HEK293 (cell line): ENCODE data around the gene MRPS18B.

Experiments
- RBAK ChIP-seq: fragments of 450-650 bp; formaldehyde crosslinking; IDR thresholded peaks from 2 replicates; pipeline ENCODE4 v1.5.1; 2016; ENCODE audit warnings: missing biosample characterization, missing genetic modification characterization
- TCF7L2 ChIP-seq: IDR thresholded peaks from 2 replicates; pipeline ENCODE4 v1.6.1; 2011; ENCODE audit warnings: low read depth, mild to moderate bottlenecking, inconsistent platforms, low read length, moderate library complexity, borderline replicate concordance
- ZBTB7A ChIP-seq: fragments of 450-650 bp; formaldehyde crosslinking; IDR thresholded peaks from 2 replicates; pipeline ENCODE4 v1.5.1; 2016; ENCODE audit warnings: low read depth, missing biosample characterization, missing genetic modification characterization
- ZNF24 ChIP-seq: fragments of 450-650 bp; formaldehyde crosslinking; IDR thresholded peaks from 2 replicates; pipeline ENCODE4 v1.5.1; 2016; ENCODE audit warnings: missing biosample characterization, missing genetic modification characterization
- ZNF549 ChIP-seq: fragments of 450-650 bp; IDR thresholded peaks from 2 replicates; pipeline ENCODE4 v1.5.1; 2018; ENCODE audit warnings: missing biosample characterization, missing genetic modification characterization, mild to moderate bottlenecking, inconsistent platforms, moderate library complexity
- ZNF629 ChIP-seq: fragments of 450-650 bp; formaldehyde crosslinking; IDR thresholded peaks from 2 replicates; pipeline ENCODE4 v1.5.1; 2017; ENCODE audit warnings: missing biosample characterization, missing genetic modification characterization
- ZNF677 ChIP-seq: fragments of 450-650 bp; IDR thresholded peaks from 2 replicates; pipeline ENCODE4 v1.5.0; 2018; ENCODE audit warnings: missing biosample characterization, mild to moderate bottlenecking, missing genetic modification characterization, moderate library complexity
- TF ChIP-seq, protein P1 (sequence below): fragments of 450-650 bp; formaldehyde crosslinking; IDR thresholded peaks from 2 replicates; pipeline ENCODE4 v1.5.1; 2016; ENCODE audit warnings: missing biosample characterization, missing genetic modification characterization
- TF ChIP-seq, protein P2 (sequence below): fragments of 450-650 bp; formaldehyde crosslinking; IDR thresholded peaks from 2 replicates; pipeline ENCODE4 v1.5.1; 2016; ENCODE audit warnings: missing biosample characterization, missing genetic modification characterization, low read depth
- TF ChIP-seq, protein P3 (sequence below): fragments of 450-650 bp; formaldehyde crosslinking; IDR thresholded peaks from 2 replicates; pipeline ENCODE4 v1.5.1; 2016; ENCODE audit warnings: missing biosample characterization, missing genetic modification characterization

DNA sequence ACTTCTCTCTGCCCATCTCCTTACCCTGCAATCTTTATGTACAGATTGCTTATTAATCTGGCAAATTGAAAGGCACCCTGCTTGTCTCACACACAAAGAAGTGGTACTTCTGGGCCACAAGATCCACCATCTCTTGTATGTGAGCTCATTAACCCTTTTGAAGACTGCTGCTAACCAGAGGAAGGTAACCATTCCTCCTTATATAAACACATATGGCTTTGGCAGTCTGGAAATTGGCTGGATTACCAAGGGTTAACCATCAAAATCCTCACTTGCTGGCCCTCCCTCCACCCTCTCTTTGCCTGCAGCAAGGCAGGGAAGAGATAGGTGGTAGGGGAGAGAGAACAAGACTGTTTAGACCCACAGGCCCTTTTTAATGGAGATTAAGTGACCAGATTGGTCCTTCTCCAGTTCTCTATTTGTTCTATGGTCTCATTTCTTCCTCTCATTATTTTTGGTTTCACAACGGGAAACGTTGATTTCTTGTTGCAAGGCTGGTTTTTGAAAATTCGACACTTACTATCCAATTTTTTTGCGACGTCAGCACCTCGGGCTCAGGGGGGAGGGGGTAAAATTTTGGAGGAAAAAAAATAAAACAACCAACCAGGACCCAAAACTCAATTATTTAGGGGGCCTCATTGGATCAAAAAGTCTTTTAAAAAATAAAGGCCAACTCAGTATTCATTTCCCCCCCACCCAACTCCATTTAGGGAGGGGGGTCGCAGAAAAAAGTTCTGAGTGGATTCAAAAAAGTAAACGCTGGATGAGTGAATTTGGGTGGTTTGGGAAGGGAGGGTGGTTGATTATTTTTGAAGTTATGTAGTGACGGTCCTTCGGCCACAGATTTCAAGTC lies 1.5 kb upstream of the MRPS18B start:
- TF ChIP-seq ZNF549 (tag by site-specific recombination) = no peak
- TF ChIP-seq, protein P1, sequence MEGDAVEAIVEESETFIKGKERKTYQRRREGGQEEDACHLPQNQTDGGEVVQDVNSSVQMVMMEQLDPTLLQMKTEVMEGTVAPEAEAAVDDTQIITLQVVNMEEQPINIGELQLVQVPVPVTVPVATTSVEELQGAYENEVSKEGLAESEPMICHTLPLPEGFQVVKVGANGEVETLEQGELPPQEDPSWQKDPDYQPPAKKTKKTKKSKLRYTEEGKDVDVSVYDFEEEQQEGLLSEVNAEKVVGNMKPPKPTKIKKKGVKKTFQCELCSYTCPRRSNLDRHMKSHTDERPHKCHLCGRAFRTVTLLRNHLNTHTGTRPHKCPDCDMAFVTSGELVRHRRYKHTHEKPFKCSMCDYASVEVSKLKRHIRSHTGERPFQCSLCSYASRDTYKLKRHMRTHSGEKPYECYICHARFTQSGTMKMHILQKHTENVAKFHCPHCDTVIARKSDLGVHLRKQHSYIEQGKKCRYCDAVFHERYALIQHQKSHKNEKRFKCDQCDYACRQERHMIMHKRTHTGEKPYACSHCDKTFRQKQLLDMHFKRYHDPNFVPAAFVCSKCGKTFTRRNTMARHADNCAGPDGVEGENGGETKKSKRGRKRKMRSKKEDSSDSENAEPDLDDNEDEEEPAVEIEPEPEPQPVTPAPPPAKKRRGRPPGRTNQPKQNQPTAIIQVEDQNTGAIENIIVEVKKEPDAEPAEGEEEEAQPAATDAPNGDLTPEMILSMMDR (tag by site-specific recombination) = no peak
- TF ChIP-seq RBAK (tag by site-specific recombination) = no peak
- TF ChIP-seq ZNF677 (tag by site-specific recombination) = no peak
- TF ChIP-seq, protein P2, sequence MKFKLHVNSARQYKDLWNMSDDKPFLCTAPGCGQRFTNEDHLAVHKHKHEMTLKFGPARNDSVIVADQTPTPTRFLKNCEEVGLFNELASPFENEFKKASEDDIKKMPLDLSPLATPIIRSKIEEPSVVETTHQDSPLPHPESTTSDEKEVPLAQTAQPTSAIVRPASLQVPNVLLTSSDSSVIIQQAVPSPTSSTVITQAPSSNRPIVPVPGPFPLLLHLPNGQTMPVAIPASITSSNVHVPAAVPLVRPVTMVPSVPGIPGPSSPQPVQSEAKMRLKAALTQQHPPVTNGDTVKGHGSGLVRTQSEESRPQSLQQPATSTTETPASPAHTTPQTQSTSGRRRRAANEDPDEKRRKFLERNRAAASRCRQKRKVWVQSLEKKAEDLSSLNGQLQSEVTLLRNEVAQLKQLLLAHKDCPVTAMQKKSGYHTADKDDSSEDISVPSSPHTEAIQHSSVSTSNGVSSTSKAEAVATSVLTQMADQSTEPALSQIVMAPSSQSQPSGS = no peak
- TF ChIP-seq, protein P3, sequence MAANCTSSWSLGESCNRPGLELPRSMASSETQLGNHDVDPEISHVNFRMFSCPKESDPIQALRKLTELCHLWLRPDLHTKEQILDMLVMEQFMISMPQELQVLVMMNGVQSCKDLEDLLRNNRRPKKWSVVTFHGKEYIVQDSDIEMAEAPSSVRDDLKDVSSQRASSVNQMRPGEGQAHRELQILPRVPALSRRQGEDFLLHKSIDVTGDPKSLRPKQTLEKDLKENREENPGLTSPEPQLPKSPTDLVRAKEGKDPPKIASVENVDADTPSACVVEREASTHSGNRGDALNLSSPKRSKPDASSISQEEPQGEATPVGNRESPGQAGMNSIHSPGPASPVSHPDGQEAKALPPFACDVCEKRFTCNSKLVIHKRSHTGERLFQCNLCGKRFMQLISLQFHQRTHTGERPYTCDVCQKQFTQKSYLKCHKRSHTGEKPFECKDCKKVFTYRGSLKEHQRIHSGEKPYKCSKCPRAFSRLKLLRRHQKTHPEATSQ = no peak
- TF ChIP-seq ZNF629 (tag by site-specific recombination) = no peak
- no peak for TF ChIP-seq TCF7L2
- TF ChIP-seq ZNF24 (tag by site-specific recombination) = no peak
- no peak for TF ChIP-seq ZBTB7A (tag by site-specific recombination)
